ENCODE results near the gene AZU1. TPM values are rescaled to one million over a fixed set of nuclear protein-coding genes. Genes with fewer than 3 reads are reported as not detected.

AZU1 gene
- total RNA-seq, 1 donor from 2014 or later = 1.3 TPM

DNA sequence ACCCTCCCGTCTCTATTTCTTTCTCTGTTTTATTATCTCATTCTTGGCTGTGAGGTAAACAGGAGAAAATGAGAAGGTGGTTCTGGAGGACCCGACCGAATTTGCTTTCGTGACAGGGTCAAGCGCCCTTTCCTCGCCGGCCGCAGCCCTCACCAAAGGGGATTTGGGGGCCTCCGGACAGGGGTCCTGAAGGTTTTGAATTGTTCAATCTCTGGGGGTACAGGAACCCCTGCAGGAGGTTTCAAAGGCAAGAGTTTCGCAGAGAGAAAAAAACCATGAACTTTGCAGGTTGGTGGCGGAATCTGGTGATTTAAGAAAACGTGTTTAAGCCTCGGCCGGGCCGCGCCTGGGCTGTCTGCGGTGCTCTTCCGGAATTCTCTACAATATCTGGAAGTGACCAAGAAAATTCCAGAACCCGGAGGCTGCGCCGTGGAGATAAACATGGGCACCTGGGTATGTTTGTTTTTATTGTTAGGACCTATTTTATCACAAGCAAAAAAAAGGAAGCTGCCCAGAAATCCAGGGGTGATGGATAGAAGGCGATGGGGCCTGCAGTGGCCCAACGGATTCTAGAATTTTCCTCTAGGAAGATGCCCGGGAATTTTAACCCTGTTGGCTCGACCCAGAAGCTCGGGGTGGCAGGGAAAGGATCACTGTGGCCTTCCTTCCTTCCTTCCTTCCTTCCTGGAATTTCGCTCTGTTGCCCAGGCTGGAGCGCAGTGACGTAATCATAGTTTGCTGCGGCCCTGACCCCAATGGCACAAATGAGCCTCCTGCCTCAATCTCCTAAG lies 44.6 kb upstream of the AZU1 start:
- ATAC-seq (ENCODE audit: low read depth) = no peak
- Mint-ChIP-seq H3K9me3 (no peaks in the 10 kb centered on the region), H3K4me1 (no peaks in the 10 kb centered on the region), H3K36me3 (ENCODE audit: low read depth) (no peaks in the 10 kb centered on the region), H3K4me3 (no peak overlapping the region), H3K27me3 (peaks cover 6% of the 10 kb centered on the region), H3K27ac (no peak overlapping the region)
- no peak for TF ChIP-seq CTCF (IDR thresholded peaks at IDR 0.05)
- ChIA-PET POLR2A (interaction anchor here (0.6 kb wide), 1 partner anchor 103 kb away, joined by 4 read pairs; no protein-coding TSS in a partner anchor), CTCF (no interaction called here)
- no peak for DNase-seq
- intact Hi-C loops (cut with micrococcal nuclease) = no loop called here

- no peak overlapping the region for H3K27ac Mint-ChIP-seq
- POLR2A ChIA-PET = no interaction called here
- ATAC-seq (ENCODE audit: low read depth) = no peak
Observed at GRCh38 chr19:784541-784940, 43.1 kb upstream of the AZU1 start.

GRCh38 chr19:787536-787935 lies 40.1 kb upstream of the AZU1 start:
- POLR2A ChIA-PET = no interaction called here
- CTCF ChIA-PET = no interaction called here
- Mint-ChIP-seq H3K4me3 (no peak overlapping the region), H3K27me3 (peaks cover 15% of the 10 kb centered on the region), H3K27ac (no peak overlapping the region), H3K36me3 (ENCODE audit: low read depth) (no peaks in the 10 kb centered on the region), H3K9me3 (no peaks in the 10 kb centered on the region), H3K4me1 (no peaks in the 10 kb centered on the region)
- intact Hi-C loops (cut with micrococcal nuclease) = no loop called here
- no peak for TF ChIP-seq CTCF (IDR thresholded peaks at IDR 0.05)
- DNase-seq = no peak
- ATAC-seq (ENCODE audit: low read depth) = no peak

More at GRCh38 chr19:784541-784940, 43.1 kb upstream of the AZU1 start:
- Mint-ChIP-seq H3K9me3 (no peaks in the 10 kb centered on the region), H3K27me3 (peaks cover 14% of the 10 kb centered on the region), H3K4me1 (no peaks in the 10 kb centered on the region), H3K4me3 (no peak overlapping the region), H3K36me3 (ENCODE audit: low read depth) (no peaks in the 10 kb centered on the region)
- DNase-seq = no peak
- CTCF ChIA-PET = no interaction called here
- no peak for TF ChIP-seq CTCF (IDR thresholded peaks at IDR 0.05)
- intact Hi-C loops (cut with micrococcal nuclease) = no loop called here

GRCh38 chr19:788686-788982 lies 39.0 kb upstream of the AZU1 start:
- POLR2A ChIA-PET = no interaction called here
- Mint-ChIP-seq H3K4me3 (no peak overlapping the region), H3K4me1 (no peaks in the 10 kb centered on the region), H3K27me3 (peaks cover 15% of the 10 kb centered on the region), H3K27ac (no peak overlapping the region), H3K9me3 (no peaks in the 10 kb centered on the region), H3K36me3 (ENCODE audit: low read depth) (no peaks in the 10 kb centered on the region)
- ATAC-seq (ENCODE audit: low read depth) = no peak
- no peak for DNase-seq
- intact Hi-C loops (cut with micrococcal nuclease) = no loop called here
- CTCF ChIA-PET = no interaction called here
- TF ChIP-seq CTCF (IDR thresholded peaks at IDR 0.05) = no peak

GRCh38 chr19:788983-789700 lies 38.5 kb upstream of the AZU1 start:
- H3K36me3 Mint-ChIP-seq (ENCODE audit: low read depth) = no peaks in the 10 kb centered on the region
- H3K27ac Mint-ChIP-seq = no peak overlapping the region
- H3K4me3 Mint-ChIP-seq = no peak overlapping the region
- ChIA-PET CTCF (no interaction called here), POLR2A (no interaction called here)
- no peak for ATAC-seq (ENCODE audit: low read depth)
- H3K9me3 Mint-ChIP-seq = no peaks in the 10 kb centered on the region
- intact Hi-C loops (cut with micrococcal nuclease) = no loop called here
- TF ChIP-seq CTCF (IDR thresholded peaks at IDR 0.05) = no peak
- no peaks in the 10 kb centered on the region for H3K4me1 Mint-ChIP-seq
- peaks cover 15% of the 10 kb centered on the region for H3K27me3 Mint-ChIP-seq
- no peak for DNase-seq
